Fibroblast of mammary gland (primary cell): ENCODE data around the gene RBMY1B.
"Not testable (repeated sequence)": the region's sequence is repeated elsewhere in the genome, so short reads cannot be mapped to it uniquely, and the experiment has no call there.

ENCODE experiments used
- DNase-seq: peaks from one replicate; pipeline ENCODE4 v3.0.0-alpha.2; 2010; ENCODE audit warnings: low read depth
- H3K4me3 ChIP-seq: 2 replicates; pipeline ENCODE4 v1.5.1; 2011; ENCODE audit warnings: low read depth, mild to moderate bottlenecking, low read length, moderate library complexity; ENCODE audit not compliant: control insufficient read depth
- TF ChIP-seq, protein P1 (sequence below): conservative IDR thresholded peaks from 2 replicates; pipeline ENCODE4 v1.5.1; 2011; ENCODE audit warnings: low read depth, low read length, inconsistent platforms; ENCODE audit not compliant: control insufficient read depth, insufficient read depth

RBMY1B gene

GRCh38 chrY:21511038-21511437 is at the start of gene RBMY1B:
Gene RBMY1B (plus strand): TSS chrY:21511338. CDS start chrY:21513351, 2,013 bp downstream.
- H3K4me3 ChIP-seq, result not testable (repeated sequence)

DNA sequence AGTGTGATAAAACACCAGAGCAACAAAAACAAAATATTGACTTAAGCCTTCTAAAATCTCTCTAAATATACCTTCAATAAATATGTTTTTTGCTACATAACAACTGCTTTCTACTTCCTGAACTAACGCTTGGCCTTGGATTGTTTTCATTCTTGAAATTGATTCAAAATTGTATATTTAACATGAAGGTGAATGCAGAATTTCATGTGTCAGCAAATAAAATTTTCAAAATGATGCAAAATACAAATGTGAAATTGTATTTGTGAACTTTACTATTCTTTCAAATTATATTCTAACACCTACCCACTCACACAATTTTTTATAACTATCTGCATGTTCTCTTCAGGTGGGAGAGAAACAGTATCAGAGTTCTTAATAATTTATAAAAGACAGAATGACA is 48.2 kb upstream of the RBMY1B start:
- DNase-seq, H3K4me3 ChIP-seq: not testable (repeated sequence)

More at GRCh38 chrY:21511038-21511437, at the start of gene RBMY1B:
- not testable (repeated sequence) for DNase-seq

- no peak for DNase-seq
- H3K4me3 ChIP-seq, result no peak overlapping the region
- TF ChIP-seq, protein P1, sequence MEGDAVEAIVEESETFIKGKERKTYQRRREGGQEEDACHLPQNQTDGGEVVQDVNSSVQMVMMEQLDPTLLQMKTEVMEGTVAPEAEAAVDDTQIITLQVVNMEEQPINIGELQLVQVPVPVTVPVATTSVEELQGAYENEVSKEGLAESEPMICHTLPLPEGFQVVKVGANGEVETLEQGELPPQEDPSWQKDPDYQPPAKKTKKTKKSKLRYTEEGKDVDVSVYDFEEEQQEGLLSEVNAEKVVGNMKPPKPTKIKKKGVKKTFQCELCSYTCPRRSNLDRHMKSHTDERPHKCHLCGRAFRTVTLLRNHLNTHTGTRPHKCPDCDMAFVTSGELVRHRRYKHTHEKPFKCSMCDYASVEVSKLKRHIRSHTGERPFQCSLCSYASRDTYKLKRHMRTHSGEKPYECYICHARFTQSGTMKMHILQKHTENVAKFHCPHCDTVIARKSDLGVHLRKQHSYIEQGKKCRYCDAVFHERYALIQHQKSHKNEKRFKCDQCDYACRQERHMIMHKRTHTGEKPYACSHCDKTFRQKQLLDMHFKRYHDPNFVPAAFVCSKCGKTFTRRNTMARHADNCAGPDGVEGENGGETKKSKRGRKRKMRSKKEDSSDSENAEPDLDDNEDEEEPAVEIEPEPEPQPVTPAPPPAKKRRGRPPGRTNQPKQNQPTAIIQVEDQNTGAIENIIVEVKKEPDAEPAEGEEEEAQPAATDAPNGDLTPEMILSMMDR, result no peak
These were observed 28.2 kb upstream of the RBMY1B start for GRCh38 chrY:21482967-21483366.

DNA sequence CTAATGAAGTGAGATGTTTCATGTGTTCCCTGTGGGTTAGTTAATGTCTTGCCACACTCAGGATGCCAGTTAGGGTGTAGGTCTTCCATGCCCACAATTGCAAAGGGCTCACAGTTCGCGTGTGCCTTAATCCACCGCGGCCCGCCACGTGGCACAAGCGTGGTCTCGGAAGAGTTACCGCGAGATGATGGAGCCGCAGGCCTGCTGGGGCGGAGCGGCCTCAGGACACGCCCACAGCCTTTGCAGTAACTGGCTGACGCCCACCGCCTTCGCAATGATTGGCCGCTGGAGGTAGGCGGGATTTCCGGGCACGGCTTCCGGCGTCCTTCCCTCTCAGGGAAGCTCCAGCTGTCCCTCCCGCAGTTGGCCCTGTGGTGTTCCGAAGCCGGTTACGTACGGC is 23.4 kb downstream of the RBMY1B start, which contains the start of gene RBMY1A1:
Gene RBMY1A1, plus strand, starts transcription at position 301 of the 400 bp plus-strand sequence. CDS start 2,013 bp downstream, outside the sequence.
- not testable (repeated sequence) for H3K4me3 ChIP-seq, DNase-seq

GRCh38 chrY:21559316-21559984 is 48.3 kb downstream of the RBMY1B start:
- not testable (repeated sequence) for H3K4me3 ChIP-seq

More at GRCh38 chrY:21559316-21559984, 48.3 kb downstream of the RBMY1B start:
- not testable (repeated sequence) for DNase-seq
